GM12801 (cell line): ENCODE data around the gene PLXDC2.

ENCODE experiments used
- TF ChIP-seq, protein P1 (sequence below): IDR thresholded peaks from one replicate; pipeline ENCODE4 v1.5.1; 2011; ENCODE audit warnings: control low read depth; ENCODE audit not compliant: insufficient read length; ENCODE audit errors: extremely low read depth

The PLXDC2 gene

DNA sequence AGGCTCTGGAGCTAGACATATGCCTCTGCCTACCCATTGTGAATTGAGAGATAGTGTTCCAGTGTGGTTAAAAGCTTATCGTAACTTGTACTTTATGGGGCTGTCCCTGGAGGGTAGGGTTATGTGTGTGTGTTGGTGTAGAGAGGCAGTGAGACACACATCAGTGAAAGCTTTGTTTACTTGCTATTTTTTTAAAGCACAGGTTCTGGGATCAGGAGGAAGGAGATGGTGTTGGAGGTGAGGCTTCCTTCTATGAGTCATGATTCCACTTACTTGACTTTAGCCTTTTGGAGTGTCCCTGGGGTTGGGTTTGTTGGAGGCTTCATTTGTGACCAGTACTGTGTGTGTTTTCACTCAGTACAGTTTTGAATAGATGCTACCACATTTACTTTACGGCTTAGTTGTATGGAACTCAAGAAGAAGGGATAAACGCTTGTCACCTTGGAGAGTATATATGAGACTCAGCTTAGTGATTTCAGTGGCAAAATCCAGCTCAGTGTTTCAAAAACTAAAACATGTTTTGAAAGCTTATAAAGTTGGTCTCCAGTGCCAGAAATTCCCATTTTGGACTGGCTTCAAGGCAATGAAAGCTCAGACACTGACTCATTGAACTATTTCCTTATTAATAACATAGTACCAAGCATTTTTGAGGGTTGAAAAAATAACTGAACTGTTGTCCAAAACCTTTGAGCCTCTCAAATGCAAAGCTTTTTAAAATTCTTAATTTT is 106.2 kb downstream of the PLXDC2 start:
- TF ChIP-seq, protein P1, sequence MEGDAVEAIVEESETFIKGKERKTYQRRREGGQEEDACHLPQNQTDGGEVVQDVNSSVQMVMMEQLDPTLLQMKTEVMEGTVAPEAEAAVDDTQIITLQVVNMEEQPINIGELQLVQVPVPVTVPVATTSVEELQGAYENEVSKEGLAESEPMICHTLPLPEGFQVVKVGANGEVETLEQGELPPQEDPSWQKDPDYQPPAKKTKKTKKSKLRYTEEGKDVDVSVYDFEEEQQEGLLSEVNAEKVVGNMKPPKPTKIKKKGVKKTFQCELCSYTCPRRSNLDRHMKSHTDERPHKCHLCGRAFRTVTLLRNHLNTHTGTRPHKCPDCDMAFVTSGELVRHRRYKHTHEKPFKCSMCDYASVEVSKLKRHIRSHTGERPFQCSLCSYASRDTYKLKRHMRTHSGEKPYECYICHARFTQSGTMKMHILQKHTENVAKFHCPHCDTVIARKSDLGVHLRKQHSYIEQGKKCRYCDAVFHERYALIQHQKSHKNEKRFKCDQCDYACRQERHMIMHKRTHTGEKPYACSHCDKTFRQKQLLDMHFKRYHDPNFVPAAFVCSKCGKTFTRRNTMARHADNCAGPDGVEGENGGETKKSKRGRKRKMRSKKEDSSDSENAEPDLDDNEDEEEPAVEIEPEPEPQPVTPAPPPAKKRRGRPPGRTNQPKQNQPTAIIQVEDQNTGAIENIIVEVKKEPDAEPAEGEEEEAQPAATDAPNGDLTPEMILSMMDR, result no peak

- TF ChIP-seq, protein P1, result no peak
Measured at GRCh38 chr10:19925064-19925463, 108.8 kb downstream of the PLXDC2 start.

GRCh38 chr10:19928936-19929335 is 112.7 kb downstream of the PLXDC2 start:
- TF ChIP-seq, protein P1, result no peak

DNA sequence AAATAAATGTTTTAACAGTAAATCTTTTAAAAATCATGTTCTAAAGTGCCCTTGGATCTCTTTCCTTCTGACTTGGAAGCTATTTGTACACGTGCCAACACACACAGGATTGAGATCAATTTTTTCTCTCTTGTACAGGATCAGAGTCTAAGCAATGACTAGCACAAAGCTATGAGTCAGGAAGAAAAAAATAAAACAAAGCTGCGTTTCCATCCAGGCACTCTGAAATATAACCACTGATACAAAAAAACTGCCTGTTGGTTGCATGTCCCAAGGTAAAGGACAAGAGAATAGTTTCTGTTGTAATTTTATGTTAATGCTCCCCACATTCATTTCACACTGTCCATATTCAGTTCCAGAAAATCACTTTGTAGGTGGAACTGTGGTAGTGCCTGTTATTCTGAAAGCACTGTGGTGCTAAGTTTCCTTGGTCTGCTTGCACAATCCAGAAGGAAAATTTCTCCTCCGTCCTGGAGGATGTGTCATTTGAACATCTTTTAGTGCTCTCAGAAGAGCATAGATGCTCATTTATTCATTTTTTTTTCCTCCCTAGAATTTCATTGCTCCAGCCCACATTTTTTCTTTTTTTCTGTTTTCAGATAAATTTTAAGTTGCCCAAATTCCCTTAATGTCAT is 113.4 kb downstream of the PLXDC2 start:
- TF ChIP-seq, protein P1, result no peak

GRCh38 chr10:19930936-19931893 is 115.0 kb downstream of the PLXDC2 start:
- TF ChIP-seq, protein P1, result no peak

DNA sequence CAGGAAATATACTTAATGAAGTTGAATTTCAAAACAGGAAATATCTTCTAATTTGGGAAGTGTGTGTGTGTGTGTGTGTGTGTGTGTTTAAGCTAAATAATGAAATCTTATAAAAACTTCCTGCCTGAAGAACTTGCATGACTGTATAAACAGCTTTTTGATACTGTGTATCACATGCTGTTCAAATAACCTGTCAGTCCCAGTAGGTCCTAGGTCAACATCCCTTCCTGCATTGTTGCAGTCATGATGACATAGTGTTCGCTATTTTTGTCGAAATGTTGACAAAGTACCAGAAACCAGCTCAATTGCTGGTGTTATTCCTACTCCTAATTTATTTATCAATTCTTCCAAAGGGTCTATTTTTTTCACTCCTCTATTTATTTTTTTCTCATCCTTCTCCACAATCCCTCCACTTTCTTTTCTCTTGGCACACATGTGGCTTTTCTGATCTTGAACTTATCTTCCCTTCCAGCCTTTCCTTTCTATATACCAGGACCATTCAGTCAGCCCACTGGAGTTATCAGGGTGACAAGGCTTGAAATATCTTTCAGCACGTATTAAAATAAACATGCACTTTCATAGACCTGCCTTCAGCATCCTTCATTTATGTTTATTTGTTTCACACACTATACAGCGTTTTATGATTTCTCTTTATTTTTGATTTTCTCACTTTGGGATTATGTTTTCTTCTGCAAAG is 115.8 kb downstream of the PLXDC2 start:
- TF ChIP-seq, protein P1, result no peak
